BE2C (cell line): Measurements from ENCODE around the gene SLC26A4.

Experiments used
- DNase-seq: peaks from one replicate; pipeline ENCODE4 v3.0.0-alpha.2; 2020
- H3K27me3 ChIP-seq: fragments of 250-450 bp; sonication (Bioruptor Pico); 2 replicates; pipeline ENCODE4 v1.5.1; 2020; ENCODE audit warnings: mild to moderate bottlenecking
- H3K36me3 ChIP-seq: fragments of 250-450 bp; sonication (Bioruptor Pico); 2 replicates; pipeline ENCODE4 v1.5.1; 2020; ENCODE audit warnings: mild to moderate bottlenecking
- H3K4me1 ChIP-seq: fragments of 250-450 bp; sonication (Bioruptor Pico); 2 replicates; pipeline ENCODE4 v1.5.1; 2020
- H3K4me3 ChIP-seq: 2 replicates; pipeline ENCODE4 v1.5.1; 2011; ENCODE audit warnings: low read depth, low read length
- H3K9me3 ChIP-seq: fragments of 250-450 bp; sonication (Bioruptor Pico); 2 replicates; pipeline ENCODE4 v1.5.1; 2020
- CTCF ChIP-seq: IDR thresholded peaks from 2 replicates; pipeline ENCODE4 v1.5.1; 2012; ENCODE audit warnings: mild to moderate bottlenecking, low read depth, low read length

The SLC26A4 gene

GRCh38 chr7:107744345-107744750, 83.7 kb downstream of the SLC26A4 start:
- Histone ChIP-seq H3K4me1 (no peaks in the 10 kb centered on the region), H3K9me3 (no peaks in the 10 kb centered on the region), H3K27me3 (no peaks in the 10 kb centered on the region), H3K4me3 (peak overlapping the region; percentile 93), H3K36me3 (peaks cover 6% of the 10 kb centered on the region)
- no peak for DNase-seq
- TF ChIP-seq CTCF, result no peak

GRCh38 chr7:107746006-107746405, 85.4 kb downstream of the SLC26A4 start:
- Histone ChIP-seq H3K4me3 (no peak overlapping the region), H3K36me3 (peaks cover 10% of the 10 kb centered on the region), H3K4me1 (no peaks in the 10 kb centered on the region), H3K9me3 (no peaks in the 10 kb centered on the region), H3K27me3 (no peaks in the 10 kb centered on the region)
- TF ChIP-seq CTCF, result no peak
- no peak for DNase-seq

- DNase-seq, result no peak
- no peak for TF ChIP-seq CTCF
- H3K27me3 ChIP-seq, result no peaks in the 10 kb centered on the region
- no peaks in the 10 kb centered on the region for H3K9me3 ChIP-seq
- H3K36me3 ChIP-seq, result peaks cover 48% of the 10 kb centered on the region
- H3K4me3 ChIP-seq, result no peak overlapping the region
- no peaks in the 10 kb centered on the region for H3K4me1 ChIP-seq
Measured at GRCh38 chr7:107751113-107751512, 90.5 kb downstream of the SLC26A4 start.

GRCh38 chr7:107754642-107755041, 94.0 kb downstream of the SLC26A4 start:
- H3K9me3 ChIP-seq, result no peaks in the 10 kb centered on the region
- peaks cover 74% of the 10 kb centered on the region for H3K36me3 ChIP-seq
- TF ChIP-seq CTCF, result 0 out of 2 replicates have a peak, but pooled peaks have one; percentile 17
- H3K4me1 ChIP-seq, result no peaks in the 10 kb centered on the region
- no peak overlapping the region for H3K4me3 ChIP-seq
- no peaks in the 10 kb centered on the region for H3K27me3 ChIP-seq
- no peak for DNase-seq

DNA sequence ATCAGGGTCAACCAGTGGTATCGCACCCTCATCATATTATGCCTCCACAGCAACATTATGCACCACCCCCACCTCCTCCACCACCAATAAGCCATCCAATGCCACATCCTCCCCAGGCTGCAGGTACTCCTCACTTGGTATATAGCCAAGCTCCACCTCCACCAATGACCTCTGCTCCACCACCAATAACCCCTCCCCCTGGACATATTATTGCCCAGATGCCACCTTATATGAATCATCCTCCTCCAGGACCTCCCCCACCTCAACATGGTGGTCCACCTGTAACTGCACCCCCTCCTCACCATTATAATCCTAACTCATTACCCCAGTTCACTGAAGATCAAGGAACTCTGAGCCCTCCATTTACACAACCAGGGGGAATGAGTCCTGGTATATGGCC, 98.0 kb downstream of the SLC26A4 start:
- no peaks in the 10 kb centered on the region for H3K27me3 ChIP-seq
- H3K36me3 ChIP-seq, result peaks cover 51% of the 10 kb centered on the region
- no peak overlapping the region for H3K4me3 ChIP-seq
- H3K9me3 ChIP-seq, result no peaks in the 10 kb centered on the region
- no peak for TF ChIP-seq CTCF
- DNase-seq, result no peak
- no peaks in the 10 kb centered on the region for H3K4me1 ChIP-seq

DNA sequence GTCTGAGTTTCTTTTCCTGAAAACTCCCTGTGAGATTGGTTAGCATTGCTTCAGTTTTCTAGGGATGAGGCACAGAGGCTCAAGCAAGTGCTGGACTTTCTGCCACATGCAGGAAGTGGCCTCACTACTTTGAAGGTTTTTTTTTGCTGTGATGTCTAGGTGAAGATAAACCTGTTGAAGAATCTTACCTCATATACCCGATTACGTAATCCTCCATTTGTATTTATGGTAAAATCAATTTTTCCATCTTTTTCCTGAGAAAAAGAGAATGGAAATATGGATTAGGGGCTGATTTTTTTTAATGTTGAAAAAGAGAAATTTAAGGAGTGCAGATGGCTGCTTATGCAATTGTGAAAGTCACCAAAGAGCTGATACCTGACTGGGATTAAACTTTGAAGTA, 106.8 kb downstream of the SLC26A4 start:
- DNase-seq, result no peak
- H3K9me3 ChIP-seq, result no peaks in the 10 kb centered on the region
- no peak overlapping the region for H3K4me3 ChIP-seq
- no peaks in the 10 kb centered on the region for H3K4me1 ChIP-seq
- no peak for TF ChIP-seq CTCF
- no peaks in the 10 kb centered on the region for H3K27me3 ChIP-seq
- H3K36me3 ChIP-seq, result no peaks in the 10 kb centered on the region
